GM18502 (cell line): Measurements from ENCODE around the gene CSRNP2.
"Not testable (repeated sequence)": the region's sequence is repeated elsewhere in the genome, so short reads cannot be mapped to it uniquely, and the experiment has no call there.

Source experiments
- ATAC-seq: cut with Tn5 transposase; IDR thresholded peaks from one replicate; pipeline ENCODE4 v1.9.1; 2021; ENCODE audit warnings: mild to moderate bottlenecking; ENCODE audit not compliant: unreplicated experiment, poor library complexity

CSRNP2 gene

GRCh38 chr12:51028813-51029150, 54.6 kb downstream of the CSRNP2 start:
- no peak for ATAC-seq

GRCh38 chr12:51028126-51028812, 55.1 kb downstream of the CSRNP2 start:
- no peak for ATAC-seq

GRCh38 chr12:51027342-51027835, 56.0 kb downstream of the CSRNP2 start:
- ATAC-seq = no peak

- peak; percentile 90 for ATAC-seq
Measured at GRCh38 chr12:51025836-51026638, 57.4 kb downstream of the CSRNP2 start, which contains the start of gene SLC11A2. Gene SLC11A2 (minus strand): TSS chr12:51026384. CDS start chr12:51010728, 15,656 bp downstream.

GRCh38 chr12:51025338-51025835, 58.0 kb downstream of the CSRNP2 start:
- ATAC-seq = no peak

GRCh38 chr12:51023625-51024382, 59.6 kb downstream of the CSRNP2 start:
- ATAC-seq = no peak

GRCh38 chr12:51021694-51022093, 61.7 kb downstream of the CSRNP2 start:
- ATAC-seq = no peak

- ATAC-seq = no peak
Measured at GRCh38 chr12:51020448-51021182, 62.8 kb downstream of the CSRNP2 start.

GRCh38 chr12:51019927-51020326, 63.5 kb downstream of the CSRNP2 start:
- no peak for ATAC-seq

- ATAC-seq = no peak
Measured at GRCh38 chr12:51018956-51019355, 64.4 kb downstream of the CSRNP2 start.

GRCh38 chr12:51017452-51017851, 65.9 kb downstream of the CSRNP2 start:
- no peak for ATAC-seq

- ATAC-seq = not testable (repeated sequence)
Measured at GRCh38 chr12:51014467-51014866, 68.9 kb downstream of the CSRNP2 start.

- ATAC-seq = no peak
Measured at GRCh38 chr12:51013441-51013840, 70.0 kb downstream of the CSRNP2 start.

GRCh38 chr12:51012570-51013236, 70.7 kb downstream of the CSRNP2 start:
- ATAC-seq = no peak

GRCh38 chr12:51011955-51012354, 71.4 kb downstream of the CSRNP2 start:
- ATAC-seq = no peak
